GM19240 (cell line): ENCODE results near the gene IQGAP2.

Experiments used
- DNase-seq: peaks from one replicate; pipeline ENCODE4 v3.0.0; 2011; ENCODE audit warnings: low spot score; ENCODE audit not compliant: insufficient read length

The IQGAP2 gene

DNA sequence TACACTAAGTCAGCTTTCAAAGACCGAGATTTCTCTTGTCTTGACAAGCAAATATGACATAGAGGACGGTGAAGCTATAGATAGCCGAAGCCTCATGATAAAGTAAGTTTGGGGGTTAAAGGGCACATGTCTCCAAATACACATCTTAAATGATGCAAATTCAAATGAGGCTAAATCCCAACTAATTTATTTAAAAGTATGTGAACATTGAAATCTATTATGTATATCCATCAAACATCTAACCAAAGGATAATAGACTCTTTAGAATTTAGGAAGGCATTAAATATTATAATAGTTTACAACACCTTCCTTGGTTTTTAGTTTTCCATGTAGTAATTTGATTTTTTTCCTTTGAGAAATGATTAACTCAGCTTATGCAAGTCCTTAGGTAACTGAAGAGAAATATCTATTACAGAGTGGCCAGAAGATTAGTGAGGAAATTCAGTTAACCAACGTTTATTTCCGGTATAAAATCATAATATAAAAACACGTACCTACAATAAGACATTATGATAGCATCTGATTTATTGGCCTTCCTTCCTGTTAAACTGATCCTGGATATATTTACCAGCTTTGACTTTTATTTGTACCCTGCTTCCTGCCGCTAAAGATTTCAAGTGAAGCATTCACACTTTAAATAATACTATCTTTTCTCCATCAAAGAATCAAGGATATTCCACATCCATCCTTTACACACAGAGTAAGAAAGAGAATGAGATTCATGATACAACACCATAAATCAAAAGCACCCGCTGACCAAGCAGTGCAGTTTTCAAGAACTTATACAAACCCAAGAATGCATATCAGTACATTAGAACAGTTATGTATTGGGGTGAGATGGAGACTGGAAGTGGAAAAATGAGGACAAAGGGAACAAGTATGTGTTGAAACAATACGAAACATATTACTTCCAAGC, 281.0 kb downstream of the IQGAP2 start:
- no peak for DNase-seq

DNA sequence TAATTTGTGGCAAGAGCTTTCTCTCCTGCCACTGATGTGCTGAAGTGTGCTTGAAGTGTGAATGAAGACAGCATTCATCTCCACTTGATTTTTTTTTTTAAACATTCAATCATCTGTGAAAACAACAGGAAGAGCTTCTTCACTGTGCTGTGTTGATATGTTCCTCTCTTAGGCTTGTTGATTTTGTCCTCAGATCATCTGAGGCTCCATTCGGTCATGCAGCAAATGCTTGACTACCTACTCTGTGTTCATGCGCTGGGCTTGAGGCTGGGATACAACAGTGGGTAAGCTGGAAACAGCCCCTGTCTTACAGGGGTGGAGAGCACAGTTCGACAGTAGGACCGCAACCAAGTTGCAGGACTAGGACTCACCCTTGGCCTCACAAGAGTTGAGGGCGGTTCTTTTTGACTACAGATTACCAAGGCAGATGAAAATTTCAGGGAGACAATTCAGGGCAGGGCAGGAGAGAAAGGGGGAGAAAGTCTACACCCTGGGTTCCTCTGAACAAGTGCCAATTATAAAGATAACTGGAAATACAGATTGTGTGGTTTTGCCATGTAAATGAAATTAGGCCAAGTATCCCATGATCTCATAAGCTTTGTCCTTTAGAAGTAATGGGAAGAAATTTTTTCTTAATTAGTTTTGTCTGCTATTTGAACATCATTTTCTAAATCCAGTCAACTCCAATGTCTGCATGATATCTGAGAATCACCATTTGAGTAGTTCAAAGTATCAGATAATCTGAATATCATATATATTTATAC, 281.9 kb downstream of the IQGAP2 start:
- DNase-seq: no peak

- DNase-seq: no peak
Observed at GRCh38 chr5:76685704-76686103, 282.6 kb downstream of the IQGAP2 start.

- no peak for DNase-seq
Observed at GRCh38 chr5:76688212-76688611, 285.1 kb downstream of the IQGAP2 start.

DNA sequence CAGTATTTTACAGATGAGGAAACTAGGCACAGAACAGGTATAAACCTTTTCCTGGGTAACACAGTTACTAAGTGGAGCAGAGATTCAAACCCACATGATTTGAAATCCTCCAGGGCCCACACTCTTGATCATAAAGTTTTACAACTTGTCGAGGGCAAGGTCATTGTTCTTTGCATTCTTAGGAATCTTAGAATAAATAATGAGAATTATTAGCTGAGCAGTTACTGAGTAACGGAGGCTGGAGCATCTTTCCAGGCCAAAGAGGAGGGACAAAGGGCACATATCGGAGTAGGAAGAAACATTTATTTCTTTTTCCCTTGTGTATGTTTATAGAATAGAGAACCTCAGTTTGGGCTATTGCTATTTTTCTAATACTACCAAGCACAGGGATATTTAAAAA, 285.8 kb downstream of the IQGAP2 start:
- no peak for DNase-seq

- no peak for DNase-seq
Observed at GRCh38 chr5:76689321-76690036, 286.4 kb downstream of the IQGAP2 start.

DNA sequence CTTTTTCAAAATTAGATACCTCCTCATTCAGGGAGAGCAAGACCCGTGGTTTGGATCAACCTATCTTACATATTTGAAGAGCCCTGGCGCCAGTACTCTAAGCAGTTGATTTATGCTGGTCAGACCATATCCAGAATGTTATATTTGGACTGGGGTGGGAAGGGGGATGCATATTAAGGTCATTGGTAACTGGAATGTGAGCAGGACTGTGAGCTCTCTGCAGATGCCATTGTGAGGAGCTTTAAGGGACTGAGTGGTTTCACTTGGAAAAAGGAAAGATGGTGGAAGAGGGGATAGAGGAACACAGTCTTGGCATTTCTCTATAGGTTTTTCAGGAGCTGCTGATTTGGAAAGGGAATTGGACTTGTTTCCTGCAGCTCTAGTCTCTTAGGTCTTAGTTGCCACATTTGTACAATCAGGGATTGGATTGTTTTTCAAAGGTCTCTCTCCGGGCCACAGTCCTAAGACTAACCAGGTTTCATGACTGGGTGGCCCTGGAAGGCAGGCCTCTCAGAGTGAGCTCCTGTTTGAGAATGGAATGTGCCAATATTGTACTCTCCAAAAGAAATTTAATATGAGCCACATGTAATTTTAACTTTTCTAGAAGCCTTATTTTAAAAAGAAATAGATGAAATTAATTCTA, 287.1 kb downstream of the IQGAP2 start:
- no peak for DNase-seq

- DNase-seq: no peak
Observed at GRCh38 chr5:76690704-76691466, 287.8 kb downstream of the IQGAP2 start.

- no peak for DNase-seq
Observed at GRCh38 chr5:76691467-76692273, 288.6 kb downstream of the IQGAP2 start.

GRCh38 chr5:76692274-76692540, 289.1 kb downstream of the IQGAP2 start:
- no peak for DNase-seq

DNA sequence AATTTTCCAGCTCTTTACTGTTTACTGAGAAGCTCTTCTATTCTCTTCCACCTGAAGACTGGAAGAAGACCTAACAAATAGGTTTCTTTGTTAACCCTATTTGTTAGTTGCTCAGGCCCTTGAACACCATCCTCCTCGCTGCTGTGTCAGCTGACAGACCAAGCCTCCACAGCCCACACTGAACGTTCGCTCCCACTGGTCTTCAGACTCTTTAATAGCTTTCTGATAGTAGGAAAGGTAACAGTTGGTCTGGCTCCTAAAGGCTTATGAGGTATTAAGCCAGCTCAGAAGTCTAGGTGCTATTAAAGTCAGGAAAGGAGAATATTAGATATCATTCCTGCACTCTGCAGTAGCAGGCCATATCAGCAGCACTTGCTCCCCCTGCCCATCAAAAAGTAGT, 289.6 kb downstream of the IQGAP2 start:
- DNase-seq: no peak

- no peak for DNase-seq
Observed at GRCh38 chr5:76693141-76693540, 290.1 kb downstream of the IQGAP2 start.

GRCh38 chr5:76694317-76694716, 291.2 kb downstream of the IQGAP2 start:
- DNase-seq: no peak

- DNase-seq: no peak
Observed at GRCh38 chr5:76695346-76695745, 292.3 kb downstream of the IQGAP2 start.

GRCh38 chr5:76696251-76696650, 293.2 kb downstream of the IQGAP2 start:
- no peak for DNase-seq

GRCh38 chr5:76697670-76698069, 294.6 kb downstream of the IQGAP2 start:
- no peak for DNase-seq

DNA sequence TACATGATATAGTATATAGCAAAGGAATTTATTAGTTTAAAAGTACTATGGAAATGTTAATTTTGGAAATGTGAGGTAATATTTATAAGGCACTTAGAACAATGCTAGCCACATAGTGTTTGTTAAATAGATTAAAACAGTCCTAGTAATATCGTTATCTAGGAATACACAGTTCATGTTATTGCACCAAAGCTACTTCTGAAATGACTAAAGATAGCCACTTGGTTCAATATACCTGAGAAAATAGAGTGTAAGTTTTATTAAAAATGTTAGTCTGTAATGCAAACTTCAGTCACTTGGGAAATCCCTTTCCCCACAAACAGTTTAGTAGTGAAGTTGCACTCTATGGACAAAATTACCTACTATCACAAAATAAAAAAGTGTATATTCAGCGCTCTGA, 297.5 kb downstream of the IQGAP2 start:
- no peak for DNase-seq

DNA sequence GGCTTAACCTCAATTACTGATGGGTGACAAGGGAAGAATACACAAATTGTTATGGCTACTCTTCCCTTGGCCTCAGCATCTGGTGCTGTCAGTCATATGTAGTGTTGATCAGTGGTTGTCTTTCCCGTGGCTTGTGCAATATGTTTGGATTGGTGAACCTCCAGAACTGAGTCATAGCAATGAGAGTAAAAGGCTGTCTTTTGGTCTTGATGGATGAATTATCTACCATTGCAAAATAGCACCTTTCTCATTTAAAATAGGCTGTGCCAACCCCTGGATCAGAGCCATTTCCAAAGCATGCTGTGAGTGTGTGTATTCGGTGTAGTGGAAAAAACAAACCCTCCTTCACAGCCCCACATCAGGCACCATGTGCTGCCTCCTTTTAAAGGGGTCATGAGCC, 298.2 kb downstream of the IQGAP2 start:
- DNase-seq: no peak

- no peak for DNase-seq
Observed at GRCh38 chr5:76703707-76704106, 300.6 kb downstream of the IQGAP2 start.

- no peak for DNase-seq
Observed at GRCh38 chr5:76704131-76704663, 301.1 kb downstream of the IQGAP2 start.
